Gastrocnemius medialis (tissue), 4 donors: ENCODE results near the gene ADGRV1.

ENCODE experiments used
- CTCF ChIP-seq, 5 experiments: fragments of 450-650 bp in 3 of 5; fragments of 200-600 bp in 2 of 5; sonication (generic) in 2 of 5; IDR thresholded peaks in 4 of 5; conservative IDR thresholded peaks in 1 of 5; 1 replicate in 4 of 5; 2 replicates in 1 of 5; pipeline ENCODE4 v1.5.1; 2016 to 2019; ENCODE audit warnings: antibody characterized with exemption in 5 of 5, mild to moderate bottlenecking in 3 of 5, moderate library complexity in 3 of 5
- POLR2A ChIP-seq, 2 donors: fragments of 450-650 bp; IDR thresholded peaks; one replicate each; pipeline ENCODE4 v1.6.1; 2017; ENCODE audit warnings: antibody characterized with exemption in 2 of 2, mild to moderate bottlenecking in 2 of 2, moderate library complexity in 2 of 2

DNA sequence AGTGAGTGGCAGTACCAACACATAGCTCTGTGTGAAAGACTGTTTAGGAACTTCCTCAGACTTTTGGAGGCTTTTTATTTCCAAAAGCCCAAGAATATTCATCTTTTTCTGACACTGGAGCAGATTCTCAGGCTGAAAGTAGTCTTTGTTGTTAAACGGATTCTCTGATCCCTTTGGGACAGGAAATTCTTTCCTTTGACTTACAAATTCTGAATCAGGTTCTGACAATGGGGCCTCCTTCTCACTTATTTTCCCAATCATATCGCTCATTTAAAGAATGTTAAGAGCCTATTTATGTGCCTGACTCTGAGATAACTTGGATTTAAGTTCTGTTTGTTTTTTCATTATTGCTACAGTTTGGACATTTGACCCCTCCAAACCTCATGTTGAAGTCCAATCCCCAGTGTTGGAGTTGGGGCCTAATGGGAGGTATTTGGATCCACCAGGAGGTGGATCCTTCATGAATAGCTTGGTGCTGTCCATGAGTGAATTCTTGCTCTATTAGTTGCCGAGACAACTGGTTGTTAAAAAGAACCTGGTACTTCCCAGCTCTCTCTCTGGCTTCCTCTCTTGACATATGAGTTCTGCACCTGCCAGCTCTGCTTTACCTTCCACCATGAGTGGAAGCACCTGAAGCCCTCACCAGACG is 4.1 kb upstream of the ADGRV1 start:
- no peak for TF ChIP-seq CTCF (IDR thresholded peaks at IDR 0.05 in 4 of 5, conservative IDR thresholded peaks at IDR 0.05 in 1 of 5)
- TF ChIP-seq POLR2A (IDR thresholded peaks at IDR 0.05) = no peak
